CD14-positive monocyte (primary cell): Measurements from ENCODE around the gene DGKB. TPM values are rescaled to one million over a fixed set of nuclear protein-coding genes. Genes with fewer than 3 reads are reported as not detected.

Source experiments
- DNase-seq, 3 donors: peaks; one replicate each; pipeline ENCODE4 v3.0.0-alpha.2; 2011 to 2022
- H2AFZ ChIP-seq: 2 replicates; pipeline ENCODE4 v1.6.0; 2012; ENCODE audit warnings: mild to moderate bottlenecking, low read depth, low read length, inconsistent platforms; ENCODE audit not compliant: insufficient read depth, poor library complexity, severe bottlenecking
- H3K27ac ChIP-seq, 2 donors: 1 replicate in 1 of 2; 2 replicates in 1 of 2; pipeline ENCODE4 v1.5.1; 2012 to 2013; ENCODE audit warnings: low read length in 2 of 2, control low read depth in 1 of 2, inconsistent platforms in 1 of 2, low read depth in 1 of 2, mild to moderate bottlenecking in 1 of 2
- H3K27me3 ChIP-seq, 2 donors: one replicate each; pipeline versions ENCODE4 v1.6.0 to v1.6.1; 2011 to 2013; ENCODE audit warnings: low read length in 2 of 2; ENCODE audit not compliant: control insufficient read depth in 2 of 2, insufficient read depth in 2 of 2
- H3K36me3 ChIP-seq, 2 donors: replicated peaks in 1 of 2; 1 replicate in 1 of 2; 2 replicates in 1 of 2; pipeline versions ENCODE4 v1.5.1 to v1.6.1; 2012 to 2013; ENCODE audit warnings: low read length in 2 of 2, control low read depth in 1 of 2, inconsistent platforms in 1 of 2, mild to moderate bottlenecking in 1 of 2; ENCODE audit not compliant: insufficient read depth in 2 of 2, control insufficient read depth in 1 of 2
- H3K4me1 ChIP-seq, 2 donors: 1 replicate in 1 of 2; 2 replicates in 1 of 2; pipeline versions ENCODE4 v1.5.1 to v1.6.1; 2012 to 2013; ENCODE audit warnings: low read length in 2 of 2, control low read depth in 1 of 2, inconsistent platforms in 1 of 2, mild to moderate bottlenecking in 1 of 2, moderate library complexity in 1 of 2; ENCODE audit not compliant: insufficient read depth in 2 of 2, control insufficient read depth in 1 of 2
- H3K4me2 ChIP-seq: replicated peaks from 2 replicates; pipeline ENCODE3; 2012; ENCODE audit warnings: low read length, moderate library complexity, mild to moderate bottlenecking; ENCODE audit not compliant: poor library complexity, severe bottlenecking; ENCODE audit errors: extremely low read depth
- H3K4me3 ChIP-seq, 3 experiments: fragments of 200-600 bp in 1 of 3; sonication (generic) in 1 of 3; replicated peaks in 1 of 3; 1 replicate in 2 of 3; 2 replicates in 1 of 3; pipeline ENCODE4 v1.5.1; 2011 to 2013; ENCODE audit warnings: low read length in 3 of 3, mild to moderate bottlenecking in 3 of 3, control low read depth in 2 of 3, low read depth in 2 of 3, inconsistent platforms in 1 of 3, moderate library complexity in 1 of 3
- H3K79me2 ChIP-seq: 2 replicates; pipeline ENCODE4 v1.6.0; 2012; ENCODE audit warnings: mild to moderate bottlenecking, control low read depth, inconsistent platforms, low read length, moderate library complexity; ENCODE audit not compliant: insufficient read depth
- H3K9ac ChIP-seq: 2 replicates; pipeline ENCODE4 v1.6.0; 2017; ENCODE audit warnings: low read length, mild to moderate bottlenecking; ENCODE audit not compliant: insufficient read depth, poor library complexity, severe bottlenecking
- H3K9me3 ChIP-seq, 2 donors: replicated peaks in 1 of 2; 1 replicate in 1 of 2; 2 replicates in 1 of 2; pipeline versions ENCODE4 v1.5.1 to v1.6.1; 2012 to 2013; ENCODE audit warnings: low read length in 2 of 2, control low read depth in 1 of 2; ENCODE audit not compliant: control insufficient read depth in 1 of 2, insufficient read depth in 1 of 2
- H4K20me1 ChIP-seq: 2 replicates; pipeline ENCODE4 v1.6.0; 2012; ENCODE audit warnings: mild to moderate bottlenecking, low read length, control low read depth, moderate library complexity; ENCODE audit not compliant: insufficient read depth
- H3K27ac Mint-ChIP-seq, 7 donors: one replicate each; pipeline ENCODE4 v1.8.0; 2020; ENCODE audit warnings: mild to moderate bottlenecking in 7 of 7, mixed read lengths in 7 of 7, moderate library complexity in 6 of 7, inconsistent platforms in 2 of 7
- H3K27me3 Mint-ChIP-seq, 3 donors: one replicate each; pipeline ENCODE4 v1.8.0; 2021 to 2022; ENCODE audit warnings: low read depth in 3 of 3, mild to moderate bottlenecking in 3 of 3, mixed read lengths in 3 of 3, moderate library complexity in 3 of 3, inconsistent platforms in 1 of 3
- H3K36me3 Mint-ChIP-seq, 2 donors: one replicate each; pipeline ENCODE4 v1.8.0; 2020; ENCODE audit warnings: mixed read lengths in 2 of 2, inconsistent platforms in 1 of 2, mild to moderate bottlenecking in 1 of 2
- H3K4me1 Mint-ChIP-seq: one replicate; pipeline ENCODE4 v1.8.0; 2020; ENCODE audit warnings: mild to moderate bottlenecking, mixed read lengths
- H3K4me3 Mint-ChIP-seq, 2 donors: one replicate each; pipeline ENCODE4 v1.8.0; 2020; ENCODE audit warnings: mild to moderate bottlenecking in 2 of 2, mixed read lengths in 2 of 2, moderate library complexity in 1 of 2
- H3K9me3 Mint-ChIP-seq, 7 donors: one replicate each; pipeline ENCODE4 v1.8.0; 2020 to 2022; ENCODE audit warnings: mixed read lengths in 7 of 7, mild to moderate bottlenecking in 6 of 7, moderate library complexity in 6 of 7, inconsistent platforms in 2 of 7
- WGBS: methylation state at CpG from one replicate; pipeline ENCODE4 v1.1.5; 2013; ENCODE audit warnings: missing lambda C conversion rate; ENCODE audit not compliant: insufficient coverage; 5-methylcytosine and 5-hydroxymethylcytosine counted together
- intact Hi-C, 2 donors: fragments of 100-400 bp; cut with micrococcal nuclease; formaldehyde crosslinking; loops; one replicate each; pipeline versions ENCODE4 v1.15.0 to v1.15.1; 2023
- polyA plus RNA-seq, 3 donors: library from polyadenylated mRNA; depleted of rRNA in 1 of 3; unstranded in 2 of 3; stranded (reverse) in 1 of 3; fragments of 300-500 nt in 2 of 3; fragments of >200 nt in 1 of 3; fragmentation: Illumina TruSeq in 2 of 3; gene quantifications; 1 replicate in 2 of 3; 2 replicates in 1 of 3; pipeline ENCODE4 v1.2.3, GENCODE V29; 2012 to 2021
- TF ChIP-seq, protein P1 (sequence below): fragments of 200-600 bp; IDR thresholded peaks from one replicate; pipeline ENCODE4 v1.8.0; 2022; ENCODE audit warnings: antibody characterized with exemption, mild to moderate bottlenecking

DGKB gene
- polyA plus RNA-seq, 3 donors = not detected

DNA sequence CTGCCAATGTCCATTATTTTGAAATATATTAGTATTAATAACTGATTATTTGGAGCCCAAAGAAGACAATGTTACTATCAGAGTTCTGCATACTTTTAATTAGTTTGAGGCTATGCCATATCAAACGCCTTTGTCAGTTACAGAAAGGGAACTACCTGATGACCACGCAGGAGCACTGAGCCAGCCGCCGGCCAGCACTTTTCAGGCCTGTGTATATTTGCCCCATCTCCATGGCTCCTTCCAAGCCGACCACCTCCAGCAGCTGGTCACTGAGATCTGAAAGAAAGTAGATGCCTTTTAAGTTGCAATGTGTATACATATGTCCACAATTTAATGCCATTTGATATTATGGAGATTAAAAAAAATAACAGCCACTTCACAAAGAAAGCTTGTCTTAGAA is 724.7 kb downstream of the DGKB start:
- no peak overlapping the region for H3K4me3 ChIP-seq
- H3K79me2 ChIP-seq = no peaks in the 10 kb centered on the region
- no peak for DNase-seq
- 94% methylated on average over 4 of the region's 5 CpGs for WGBS
- Mint-ChIP-seq H3K27ac (no peak overlapping the region), H3K27me3 (no peaks in the 10 kb centered on the region), H3K4me1 (no peaks in the 10 kb centered on the region), H3K4me3 (no peak overlapping the region), H3K9me3 (peaks cover 0 to 7% (median 2%) of the 10 kb centered on the region in 7 donors), H3K36me3 (no peaks in the 10 kb centered on the region)
- no peak overlapping the region for H3K4me2 ChIP-seq
- no peaks in the 10 kb centered on the region for H3K4me1 ChIP-seq
- H3K27ac ChIP-seq = no peak overlapping the region
- H3K27me3 ChIP-seq = no peaks in the 10 kb centered on the region
- no peaks in the 10 kb centered on the region for H3K36me3 ChIP-seq
- peaks cover 0 to 8% of the 10 kb centered on the region in 2 donors for H3K9me3 ChIP-seq
- TF ChIP-seq, protein P1, sequence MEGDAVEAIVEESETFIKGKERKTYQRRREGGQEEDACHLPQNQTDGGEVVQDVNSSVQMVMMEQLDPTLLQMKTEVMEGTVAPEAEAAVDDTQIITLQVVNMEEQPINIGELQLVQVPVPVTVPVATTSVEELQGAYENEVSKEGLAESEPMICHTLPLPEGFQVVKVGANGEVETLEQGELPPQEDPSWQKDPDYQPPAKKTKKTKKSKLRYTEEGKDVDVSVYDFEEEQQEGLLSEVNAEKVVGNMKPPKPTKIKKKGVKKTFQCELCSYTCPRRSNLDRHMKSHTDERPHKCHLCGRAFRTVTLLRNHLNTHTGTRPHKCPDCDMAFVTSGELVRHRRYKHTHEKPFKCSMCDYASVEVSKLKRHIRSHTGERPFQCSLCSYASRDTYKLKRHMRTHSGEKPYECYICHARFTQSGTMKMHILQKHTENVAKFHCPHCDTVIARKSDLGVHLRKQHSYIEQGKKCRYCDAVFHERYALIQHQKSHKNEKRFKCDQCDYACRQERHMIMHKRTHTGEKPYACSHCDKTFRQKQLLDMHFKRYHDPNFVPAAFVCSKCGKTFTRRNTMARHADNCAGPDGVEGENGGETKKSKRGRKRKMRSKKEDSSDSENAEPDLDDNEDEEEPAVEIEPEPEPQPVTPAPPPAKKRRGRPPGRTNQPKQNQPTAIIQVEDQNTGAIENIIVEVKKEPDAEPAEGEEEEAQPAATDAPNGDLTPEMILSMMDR = no peak
- intact Hi-C loops = no loop called here
- no peak overlapping the region for H3K9ac ChIP-seq
- no peaks in the 10 kb centered on the region for H4K20me1 ChIP-seq
- no peak overlapping the region for H2AFZ ChIP-seq

DNA sequence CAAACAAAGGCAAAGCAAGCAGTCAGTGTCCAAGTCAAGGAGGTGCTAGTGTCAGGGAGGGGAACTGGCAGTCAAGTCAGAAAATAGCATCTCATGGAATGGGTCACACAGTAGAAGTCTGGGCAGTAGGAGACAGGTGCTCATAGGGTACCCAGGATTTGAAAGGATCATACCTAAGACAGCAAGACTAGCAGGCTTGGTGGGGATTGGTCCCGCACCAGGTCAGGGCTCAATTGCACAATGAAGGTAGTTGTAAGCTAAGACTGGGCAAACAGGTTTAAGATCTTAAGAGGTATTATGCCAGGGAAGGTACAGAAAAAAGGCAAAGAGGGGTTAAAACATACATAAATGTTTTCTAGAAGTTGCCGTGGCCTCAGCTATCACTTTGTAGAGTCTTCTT is 731.7 kb downstream of the DGKB start:
- H4K20me1 ChIP-seq = no peaks in the 10 kb centered on the region
- H3K9me3 Mint-ChIP-seq = peaks cover 3 to 13% (median 8%) of the 10 kb centered on the region in 7 donors
- intact Hi-C loops = no loop called here
- TF ChIP-seq, protein P1 = no peak
- H3K4me3 Mint-ChIP-seq = no peak overlapping the region
- 100% methylated on average over 1 of the region's 2 CpGs for WGBS
- H3K4me3 ChIP-seq = no peak overlapping the region
- H2AFZ ChIP-seq = no peak overlapping the region
- no peaks in the 10 kb centered on the region for H3K36me3 ChIP-seq
- H3K27me3 ChIP-seq = no peaks in the 10 kb centered on the region
- no peak overlapping the region for H3K9ac ChIP-seq
- H3K4me2 ChIP-seq = no peak overlapping the region
- DNase-seq = no peak
- no peaks in the 10 kb centered on the region for H3K4me1 Mint-ChIP-seq
- peaks cover 0 to 4% of the 10 kb centered on the region in 2 donors for H3K9me3 ChIP-seq
- H3K79me2 ChIP-seq = no peaks in the 10 kb centered on the region
- H3K27me3 Mint-ChIP-seq = peaks cover 0 to 2% (median 0%) of the 10 kb centered on the region in 3 donors
- H3K27ac Mint-ChIP-seq = peak overlapping the region in 1 of 7 donors; percentile 17
- no peaks in the 10 kb centered on the region for H3K36me3 Mint-ChIP-seq
- no peaks in the 10 kb centered on the region for H3K4me1 ChIP-seq
- H3K27ac ChIP-seq = no peak overlapping the region
